ENCODE data around the gene KLRG1. TPM values are rescaled to one million over a fixed set of nuclear protein-coding genes. Genes with fewer than 3 reads are reported as not detected.

Gene KLRG1
- 1.4 TPM in 1 of 2 replicates, not detected in the other for total RNA-seq

DNA sequence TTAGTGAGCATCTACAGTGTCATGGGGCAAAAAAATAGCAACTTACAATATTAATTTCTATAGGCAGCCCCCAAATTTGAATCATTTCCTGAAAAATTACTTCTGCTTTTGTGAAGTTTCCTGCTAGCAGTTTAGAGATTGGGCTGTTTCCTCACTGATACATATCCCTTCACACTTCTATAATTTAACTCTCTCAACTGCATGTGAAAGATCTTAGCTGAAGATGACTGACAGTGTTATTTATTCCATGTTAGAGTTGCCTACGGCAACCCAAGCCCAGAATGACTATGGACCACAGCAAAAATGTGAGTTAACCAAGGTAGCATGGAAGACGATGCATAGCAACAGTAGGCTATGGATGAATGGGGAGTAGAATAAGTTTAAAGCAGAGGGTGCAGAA is at the start of gene KLRG1:
Gene KLRG1, plus strand, starts transcription at position 134 of the 400 bp plus-strand sequence. Its CDS starts 90 bp downstream, at position 224.

DNA sequence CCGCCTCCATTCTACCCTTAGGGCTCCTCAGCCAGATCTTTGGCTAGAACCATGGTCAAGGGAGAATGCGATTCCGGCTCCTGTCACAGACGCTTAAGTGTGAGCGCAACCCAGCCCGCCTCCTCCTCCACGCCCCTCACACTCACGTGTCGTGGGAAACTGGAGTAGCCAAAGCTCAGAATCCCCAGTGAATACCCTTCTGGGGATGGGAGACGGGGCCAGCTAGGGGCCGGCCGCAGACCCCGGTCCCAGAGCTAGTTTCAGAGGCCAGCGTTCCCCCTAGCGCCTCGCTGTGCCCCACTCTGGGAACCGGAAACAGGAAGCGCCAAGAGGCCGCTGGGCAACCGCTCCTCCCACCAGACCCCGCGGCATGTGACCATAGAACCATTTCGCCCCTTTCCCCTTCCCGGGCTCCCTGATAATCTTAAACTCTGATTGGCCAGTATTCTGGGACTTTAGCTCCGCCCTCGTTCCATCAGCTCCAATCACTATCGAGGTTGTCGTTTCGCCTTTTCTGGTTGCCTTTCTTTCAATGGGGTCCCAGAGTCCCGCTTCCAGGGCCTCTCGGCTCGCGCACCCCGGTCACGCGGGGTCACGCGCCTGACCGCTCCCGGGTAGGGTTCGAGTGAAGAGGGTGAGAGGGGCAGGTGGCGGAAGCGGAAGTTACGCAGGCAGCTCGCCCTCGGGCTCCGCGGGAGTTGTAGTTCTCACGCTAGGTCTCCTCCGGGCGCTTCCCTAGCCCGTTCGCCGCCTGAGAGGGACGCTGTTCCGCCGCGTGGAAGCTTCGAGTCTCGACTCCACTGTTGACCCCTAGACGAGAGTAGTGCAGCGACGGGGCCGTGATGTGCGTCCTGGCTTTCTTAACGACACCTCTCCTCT is 39.8 kb upstream of the KLRG1 start, which contains the start of gene M6PR:
Gene M6PR, minus strand, starts transcription at position 304 of the 879 bp plus-strand sequence. CDS start 3,241 bp downstream, outside the sequence.

Other genes starting within 250 kb of the KLRG1 start
- not detected in 2 replicates for gene A2ML1, start 166.9 kb upstream of the KLRG1 start, total RNA-seq
- 19.9 and 56.7 TPM in 2 replicates for gene PHC1, start 75.0 kb upstream of the KLRG1 start, total RNA-seq
- gene M6PR, start 39.9 kb upstream of the KLRG1 start, total RNA-seq: 77.8 and 100 TPM in 2 replicates
- 1.6 TPM in 1 of 2 replicates, not detected in the other for gene A2M, start 126.4 kb downstream of the KLRG1 start, total RNA-seq
- gene PZP, start 218.8 kb downstream of the KLRG1 start, total RNA-seq: not detected in 2 replicates